GM21576 (cell line): ENCODE data around the gene DYTN.
"Not testable (repeated sequence)": the region's sequence is repeated elsewhere in the genome, so short reads cannot be mapped to it uniquely, and the experiment has no call there.

Experiments
- ATAC-seq: cut with Tn5 transposase; IDR thresholded peaks from one replicate; pipeline ENCODE4 v1.9.1; 2021; ENCODE audit warnings: mild to moderate bottlenecking, moderate library complexity; ENCODE audit not compliant: unreplicated experiment

Gene DYTN

GRCh38 chr2:206718296-206718695 is at the start of gene DYTN:
TSS of gene DYTN (minus strand) at chr2:206718396. CDS start at chr2:206718279, 117 bp downstream.
- ATAC-seq, result no peak

- ATAC-seq, result no peak
Observed at GRCh38 chr2:206766057-206766930, 48.1 kb upstream of the DYTN start.

- ATAC-seq, result peak; percentile 91
Observed at GRCh38 chr2:206765242-206766056, 47.3 kb upstream of the DYTN start, which contains the start of the genes FASTKD2 and MDH1B. TSS of gene FASTKD2 (plus strand) at chr2:206765606. CDS start at chr2:206766694, 1,088 bp downstream. TSS of gene MDH1B (minus strand) at chr2:206765328. CDS start at chr2:206765271, 57 bp downstream.

GRCh38 chr2:206764673-206765241 is 46.6 kb upstream of the DYTN start:
- no peak for ATAC-seq

GRCh38 chr2:206756816-206757215 is 38.6 kb upstream of the DYTN start:
- no peak for ATAC-seq

- no peak for ATAC-seq
Observed at GRCh38 chr2:206740800-206741199, 22.6 kb upstream of the DYTN start.

GRCh38 chr2:206739271-206739670 is 21.1 kb upstream of the DYTN start:
- ATAC-seq, result no peak

GRCh38 chr2:206736935-206737334 is 18.7 kb upstream of the DYTN start:
- ATAC-seq, result no peak

DNA sequence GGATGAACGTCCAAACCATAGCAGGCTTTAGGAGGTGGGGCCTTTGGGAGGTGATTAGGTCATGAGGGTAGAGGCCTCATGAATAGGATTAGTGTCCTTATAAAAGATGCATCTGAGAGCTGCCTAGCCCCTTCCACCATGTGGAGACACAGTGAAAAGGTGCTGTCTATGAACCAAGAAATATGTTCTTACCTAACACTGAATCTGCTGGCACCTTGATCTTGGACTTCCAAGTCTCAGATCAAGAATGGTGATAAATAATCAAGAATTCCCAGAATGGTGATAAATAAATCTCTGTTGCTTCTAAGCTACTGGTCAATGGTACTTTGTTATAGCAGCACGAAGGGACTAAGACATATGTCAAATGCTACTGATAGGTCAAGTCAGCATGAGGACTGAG is 15.1 kb upstream of the DYTN start:
- ATAC-seq, result no peak

DNA sequence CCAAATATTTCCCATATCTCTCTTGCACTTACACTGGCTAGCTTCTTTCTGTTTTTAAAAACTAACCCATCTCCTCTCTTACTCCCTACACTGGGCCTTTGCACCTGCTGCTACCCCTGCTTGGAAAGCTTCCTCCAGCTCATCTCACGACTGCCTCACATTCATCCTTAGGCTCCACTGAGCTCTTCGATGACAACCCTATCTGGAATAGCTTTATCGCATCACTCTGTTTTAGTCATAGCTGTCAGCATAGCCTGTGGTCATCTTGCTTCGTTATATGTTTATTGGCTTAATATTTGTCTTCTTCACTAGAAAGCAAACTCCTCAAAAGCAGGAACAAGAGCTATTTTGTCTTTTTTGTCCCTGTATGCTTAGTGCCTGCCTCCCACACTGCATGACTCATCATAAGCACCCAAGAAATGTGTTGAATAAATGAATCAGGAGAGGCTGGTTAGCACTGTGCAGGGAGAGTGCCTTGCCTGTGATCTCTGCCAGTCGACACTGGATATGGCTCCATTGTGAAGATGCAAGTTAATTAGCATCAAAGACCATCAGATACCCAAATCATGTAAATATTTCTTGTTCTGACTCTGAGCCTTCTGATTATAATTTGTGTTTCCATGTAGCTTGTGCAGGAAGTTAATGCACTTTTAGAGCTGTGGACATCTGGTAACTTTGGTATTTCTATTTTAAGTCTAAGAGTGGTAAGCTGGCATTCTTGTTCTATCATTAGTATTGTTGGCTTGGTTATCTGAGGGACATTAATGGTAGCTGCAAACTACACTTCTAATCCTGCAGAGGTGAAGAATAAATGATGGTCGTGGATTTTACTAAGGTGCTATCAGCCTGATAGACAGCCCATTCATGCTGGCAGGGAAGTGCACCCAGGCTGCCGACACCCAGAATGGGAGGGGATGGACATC is 10.3 kb upstream of the DYTN start:
- ATAC-seq, result no peak

GRCh38 chr2:206727287-206727686 is 9.1 kb upstream of the DYTN start:
- ATAC-seq, result no peak

GRCh38 chr2:206723288-206723687 is 5.1 kb upstream of the DYTN start:
- ATAC-seq, result no peak

DNA sequence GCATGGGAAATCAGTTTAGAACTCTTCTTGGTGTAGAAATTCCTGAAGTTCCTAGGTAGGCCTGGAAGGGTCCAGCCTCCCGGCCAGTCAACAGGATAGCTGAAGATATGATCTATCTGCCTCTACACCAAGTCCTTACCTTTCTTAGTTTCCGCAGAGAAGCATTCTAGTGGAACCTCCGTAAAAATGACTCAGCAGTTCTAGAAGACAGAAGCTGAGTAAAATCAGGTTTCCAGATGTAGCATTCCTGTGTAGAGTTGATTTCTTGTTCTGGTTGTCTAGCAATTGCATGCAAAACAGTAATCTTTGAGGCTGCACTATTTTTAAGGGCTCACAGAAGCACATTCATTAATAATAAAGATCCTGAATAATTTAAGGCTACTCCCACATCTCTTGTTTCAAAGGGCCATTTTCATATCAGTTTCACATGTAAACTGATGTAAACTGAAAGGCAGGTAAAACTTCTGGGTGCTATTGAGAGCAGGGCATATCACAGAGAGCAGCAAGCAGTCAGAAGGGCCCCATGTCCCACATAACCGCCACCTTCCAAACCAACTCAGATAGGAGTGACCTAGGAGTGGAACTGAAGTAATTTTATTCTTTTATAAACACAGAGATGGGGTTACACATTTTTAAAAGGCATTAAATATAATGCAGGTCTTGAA is 3.2 kb upstream of the DYTN start:
- peak; percentile 85 for ATAC-seq

GRCh38 chr2:206716623-206717022 is 1.6 kb downstream of the DYTN start:
- ATAC-seq, result no peak

DNA sequence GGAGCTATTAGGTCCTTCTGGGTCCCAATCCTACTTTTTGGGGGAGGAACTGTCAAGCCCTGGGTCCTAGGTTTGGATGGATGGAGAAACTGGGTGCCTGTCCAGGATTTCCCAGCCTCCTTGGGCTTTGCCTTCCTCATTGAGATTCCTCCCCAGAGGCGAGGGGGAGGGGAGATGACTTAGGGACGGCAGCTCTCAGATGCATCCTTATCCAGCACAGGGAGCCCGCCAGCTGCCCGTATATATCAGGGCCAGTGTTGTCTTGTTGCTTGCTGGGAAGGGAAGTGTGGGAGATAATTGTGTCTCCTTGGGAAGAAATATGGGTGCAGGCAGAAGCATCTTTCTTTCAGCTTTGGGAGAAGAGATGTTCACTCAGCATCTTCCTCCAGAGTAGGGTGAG is 3.0 kb downstream of the DYTN start:
- ATAC-seq, result not testable (repeated sequence)

- ATAC-seq, result peak; percentile 68
Observed at GRCh38 chr2:206713746-206714145, 4.5 kb downstream of the DYTN start.

DNA sequence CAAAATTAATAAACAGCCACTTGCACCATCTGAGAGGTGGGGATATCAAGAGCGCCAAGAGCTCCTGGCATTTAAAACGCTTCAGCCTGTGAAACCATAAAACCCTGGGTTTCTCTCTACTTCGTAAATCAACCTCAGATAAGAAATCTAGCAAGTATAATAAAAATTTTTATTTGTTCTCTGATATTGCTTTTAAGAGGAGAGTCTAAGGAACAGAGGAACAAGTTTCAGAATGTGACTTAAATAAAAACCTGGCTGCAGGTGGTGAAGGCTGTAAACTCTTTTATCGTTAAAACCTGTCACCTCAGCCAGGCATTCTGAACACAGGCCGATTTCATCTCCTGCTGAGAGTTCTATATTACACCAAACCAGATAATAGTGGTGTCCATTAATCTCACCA is 9.9 kb downstream of the DYTN start:
- ATAC-seq, result no peak

DNA sequence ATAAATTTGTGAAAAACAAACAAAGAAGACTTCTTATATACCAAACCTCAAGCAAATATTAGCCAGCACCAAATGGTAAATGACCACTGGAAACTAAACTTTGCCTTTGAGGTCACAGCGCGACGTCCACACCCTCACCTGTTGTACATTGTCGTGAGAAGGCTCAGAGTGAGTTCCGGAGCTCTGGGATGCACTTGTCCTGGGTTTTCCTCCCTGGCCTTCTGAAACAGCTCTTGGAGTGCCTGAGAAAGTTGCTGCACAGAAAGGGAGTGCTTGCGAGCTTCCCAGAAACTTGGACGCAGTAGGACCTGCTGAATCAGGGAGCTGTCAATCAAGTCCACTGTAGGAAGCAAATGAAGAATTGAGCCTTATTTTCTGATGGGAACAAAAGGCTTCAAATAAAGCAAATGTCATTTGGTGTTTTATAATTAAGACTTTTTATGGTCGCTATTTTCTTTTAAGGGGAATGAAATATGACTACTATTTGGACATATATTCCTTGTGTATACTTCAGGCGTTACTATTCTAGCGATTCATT is 11.0 kb downstream of the DYTN start:
- ATAC-seq, result no peak

DNA sequence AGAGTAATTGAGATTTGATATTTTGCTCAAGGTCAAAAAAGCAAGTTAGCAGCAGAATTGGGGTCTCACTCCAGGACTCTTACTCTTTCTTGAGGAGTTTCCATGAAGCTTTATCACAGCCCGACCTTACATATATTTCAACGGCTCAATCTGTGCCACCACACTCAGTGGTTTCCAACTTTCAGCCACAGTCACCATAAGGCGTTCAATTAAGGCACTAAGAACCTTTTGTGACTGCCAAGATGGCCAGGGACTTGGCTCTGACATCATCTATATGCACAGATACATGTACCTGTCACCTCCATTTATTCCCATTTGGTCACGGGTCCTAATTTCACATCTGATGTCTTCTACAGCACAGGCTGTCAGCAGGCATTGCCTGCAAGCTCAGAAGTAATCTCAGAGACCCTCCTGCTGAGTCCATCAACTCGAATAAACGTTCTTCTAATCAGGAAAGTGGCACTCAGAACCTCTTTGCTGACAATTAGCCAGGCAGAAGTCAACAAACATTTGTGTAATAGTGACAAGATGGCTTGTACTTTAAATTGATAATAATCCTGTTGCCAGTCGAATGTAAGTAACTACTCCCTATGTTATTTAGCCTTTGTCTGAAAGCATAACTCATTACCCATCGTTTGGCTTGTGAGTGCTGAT is 16.1 kb downstream of the DYTN start:
- no peak for ATAC-seq
